AG10803 (cell line): ENCODE data around the gene KAZALD1.

Experiments used
- DNase-seq: peaks from one replicate; pipeline ENCODE4 v3.0.0; 2010; ENCODE audit warnings: low read depth
- H3K4me3 ChIP-seq: 2 replicates; pipeline ENCODE4 v1.5.1; 2011; ENCODE audit warnings: mild to moderate bottlenecking, low read length, control low read depth
- TF ChIP-seq, protein P1 (sequence below): conservative IDR thresholded peaks from 2 replicates; pipeline ENCODE4 v1.5.1; 2011; ENCODE audit warnings: mild to moderate bottlenecking, low read length, control low read depth, inconsistent platforms

Gene KAZALD1

DNA sequence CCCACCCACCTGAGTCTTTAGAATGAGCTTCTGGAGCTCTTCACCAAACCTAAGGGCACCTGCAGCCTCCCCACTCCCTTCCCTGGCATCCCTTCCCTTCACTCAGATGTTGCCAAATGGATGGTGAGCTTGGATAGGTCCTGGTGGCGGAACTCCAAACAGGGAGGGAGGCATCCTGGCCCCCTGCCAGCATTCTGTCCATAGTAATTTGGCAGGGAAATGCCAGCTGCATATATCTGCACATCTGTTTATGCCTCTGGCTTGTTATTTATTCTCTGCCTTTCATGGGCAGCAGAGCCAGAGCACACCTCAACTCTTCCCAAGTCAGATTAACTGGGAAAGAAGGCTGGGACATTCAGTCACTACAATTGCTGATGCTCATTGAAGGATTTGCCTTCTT lies 18.1 kb downstream of the KAZALD1 start:
- TF ChIP-seq, protein P1, sequence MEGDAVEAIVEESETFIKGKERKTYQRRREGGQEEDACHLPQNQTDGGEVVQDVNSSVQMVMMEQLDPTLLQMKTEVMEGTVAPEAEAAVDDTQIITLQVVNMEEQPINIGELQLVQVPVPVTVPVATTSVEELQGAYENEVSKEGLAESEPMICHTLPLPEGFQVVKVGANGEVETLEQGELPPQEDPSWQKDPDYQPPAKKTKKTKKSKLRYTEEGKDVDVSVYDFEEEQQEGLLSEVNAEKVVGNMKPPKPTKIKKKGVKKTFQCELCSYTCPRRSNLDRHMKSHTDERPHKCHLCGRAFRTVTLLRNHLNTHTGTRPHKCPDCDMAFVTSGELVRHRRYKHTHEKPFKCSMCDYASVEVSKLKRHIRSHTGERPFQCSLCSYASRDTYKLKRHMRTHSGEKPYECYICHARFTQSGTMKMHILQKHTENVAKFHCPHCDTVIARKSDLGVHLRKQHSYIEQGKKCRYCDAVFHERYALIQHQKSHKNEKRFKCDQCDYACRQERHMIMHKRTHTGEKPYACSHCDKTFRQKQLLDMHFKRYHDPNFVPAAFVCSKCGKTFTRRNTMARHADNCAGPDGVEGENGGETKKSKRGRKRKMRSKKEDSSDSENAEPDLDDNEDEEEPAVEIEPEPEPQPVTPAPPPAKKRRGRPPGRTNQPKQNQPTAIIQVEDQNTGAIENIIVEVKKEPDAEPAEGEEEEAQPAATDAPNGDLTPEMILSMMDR: no peak
- no peak for DNase-seq
- no peak overlapping the region for H3K4me3 ChIP-seq

DNA sequence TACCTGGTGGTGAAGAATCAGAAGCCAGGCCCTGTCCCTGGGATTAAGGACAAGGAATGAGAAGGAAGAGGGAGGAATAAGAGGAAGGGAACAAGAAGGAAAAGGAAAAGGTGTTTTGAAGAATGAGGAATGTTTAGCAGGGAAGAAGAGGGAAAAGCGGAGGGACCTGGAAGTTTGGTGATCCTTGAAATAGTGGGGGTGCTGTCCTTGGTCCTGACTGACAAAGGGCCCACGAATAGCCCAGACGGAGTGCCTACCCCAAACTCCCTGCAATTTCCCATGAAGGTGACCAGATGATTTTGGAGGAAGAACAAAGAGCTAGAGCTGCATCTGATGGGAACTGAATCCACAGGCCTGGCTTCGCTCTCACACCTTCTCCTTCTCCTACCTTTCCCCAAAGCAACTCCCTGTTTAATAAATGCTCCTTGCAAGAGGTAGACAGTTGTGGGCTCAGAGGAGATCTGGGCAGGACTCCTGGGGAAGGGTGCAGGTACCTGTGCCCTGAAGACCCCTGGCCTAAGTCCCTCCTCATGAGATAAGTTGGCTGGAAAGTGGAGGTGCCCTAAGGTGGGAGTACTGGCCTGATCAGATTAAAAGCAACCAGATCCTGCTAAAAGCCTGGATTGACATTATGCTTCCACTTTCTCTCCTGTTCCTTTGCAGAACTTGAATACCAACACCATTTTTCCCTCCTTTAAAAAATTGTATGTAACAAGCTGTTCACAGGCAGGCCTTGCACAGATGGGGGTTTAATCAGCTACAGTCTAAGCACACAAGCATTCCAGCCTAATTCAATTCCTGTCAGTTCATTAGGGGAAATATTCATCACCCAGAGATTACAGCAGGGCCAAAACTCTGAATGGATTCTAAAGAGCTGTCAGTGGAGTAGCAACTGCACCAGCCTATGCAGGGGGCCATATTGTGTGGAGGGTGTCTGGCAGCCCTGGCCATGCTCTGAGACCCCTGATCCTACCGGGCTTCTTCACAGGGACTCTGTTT lies 19.4 kb downstream of the KAZALD1 start:
- no peak for DNase-seq
- TF ChIP-seq, protein P1: no peak

DNA sequence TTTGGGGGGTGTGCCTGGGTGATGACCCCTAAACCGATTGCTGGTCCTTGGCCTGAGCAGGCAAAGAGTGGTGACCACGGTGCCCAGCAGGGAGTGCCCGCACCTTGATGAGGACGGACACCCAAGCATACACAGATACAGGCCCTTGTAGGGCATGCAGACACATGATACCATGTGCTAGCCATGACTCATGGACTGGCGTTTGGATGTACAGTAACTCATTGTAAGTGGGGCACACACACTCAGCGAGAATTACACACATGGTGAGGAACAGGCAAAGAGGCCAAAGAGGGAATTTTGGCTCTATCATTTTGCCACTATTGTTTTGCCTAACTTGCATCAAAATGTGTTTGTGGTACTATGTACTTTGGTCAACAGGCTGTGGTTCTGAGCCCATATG lies 24.1 kb downstream of the KAZALD1 start:
- no peak overlapping the region for H3K4me3 ChIP-seq
- TF ChIP-seq, protein P1: no peak
- DNase-seq: no peak

More for the DNA sequence above, 19.4 kb downstream of the KAZALD1 start:
- H3K4me3 ChIP-seq: no peak overlapping the region

DNA sequence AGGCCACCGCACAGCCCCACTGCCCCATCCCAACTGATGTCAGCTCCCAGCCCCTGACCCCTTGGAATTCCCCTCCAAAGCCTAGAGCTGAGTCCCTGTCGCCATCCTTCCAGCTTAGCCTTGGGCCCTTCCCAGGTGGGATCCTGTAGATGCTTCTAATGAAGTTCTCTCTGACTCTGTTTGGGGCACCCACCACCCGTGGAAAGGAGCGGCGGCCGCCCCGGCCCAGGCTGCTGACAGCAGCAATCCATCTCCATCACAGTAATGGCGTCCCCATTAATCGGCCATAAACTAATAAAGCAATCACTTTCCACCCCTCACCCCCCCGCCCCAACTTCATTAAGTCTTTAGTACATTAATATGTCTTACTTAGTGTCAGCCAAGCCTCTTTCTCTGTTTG lies 25.6 kb downstream of the KAZALD1 start:
- TF ChIP-seq, protein P1: no peak
- no peak for DNase-seq
- no peak overlapping the region for H3K4me3 ChIP-seq

DNA sequence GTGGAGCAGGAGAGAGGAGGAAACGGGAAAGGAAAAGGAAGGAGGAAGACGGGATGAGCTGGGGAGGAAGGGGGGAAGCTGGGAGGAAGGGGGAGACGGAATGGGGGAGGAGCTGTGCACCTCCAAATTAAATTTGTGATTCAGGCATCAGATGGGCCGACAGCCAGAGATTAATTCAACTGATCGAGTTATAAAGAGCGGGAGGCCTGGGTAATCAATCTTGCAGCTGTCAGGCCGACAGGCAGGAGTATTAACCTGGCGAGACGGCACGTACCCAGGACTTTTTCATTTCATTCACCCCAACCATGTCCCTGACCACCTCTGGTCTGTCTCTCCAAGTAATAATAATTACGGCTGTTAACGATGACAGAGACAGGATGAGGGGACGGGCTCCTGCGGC lies 26.2 kb downstream of the KAZALD1 start:
- no peak overlapping the region for H3K4me3 ChIP-seq
- TF ChIP-seq, protein P1: no peak
- no peak for DNase-seq

DNA sequence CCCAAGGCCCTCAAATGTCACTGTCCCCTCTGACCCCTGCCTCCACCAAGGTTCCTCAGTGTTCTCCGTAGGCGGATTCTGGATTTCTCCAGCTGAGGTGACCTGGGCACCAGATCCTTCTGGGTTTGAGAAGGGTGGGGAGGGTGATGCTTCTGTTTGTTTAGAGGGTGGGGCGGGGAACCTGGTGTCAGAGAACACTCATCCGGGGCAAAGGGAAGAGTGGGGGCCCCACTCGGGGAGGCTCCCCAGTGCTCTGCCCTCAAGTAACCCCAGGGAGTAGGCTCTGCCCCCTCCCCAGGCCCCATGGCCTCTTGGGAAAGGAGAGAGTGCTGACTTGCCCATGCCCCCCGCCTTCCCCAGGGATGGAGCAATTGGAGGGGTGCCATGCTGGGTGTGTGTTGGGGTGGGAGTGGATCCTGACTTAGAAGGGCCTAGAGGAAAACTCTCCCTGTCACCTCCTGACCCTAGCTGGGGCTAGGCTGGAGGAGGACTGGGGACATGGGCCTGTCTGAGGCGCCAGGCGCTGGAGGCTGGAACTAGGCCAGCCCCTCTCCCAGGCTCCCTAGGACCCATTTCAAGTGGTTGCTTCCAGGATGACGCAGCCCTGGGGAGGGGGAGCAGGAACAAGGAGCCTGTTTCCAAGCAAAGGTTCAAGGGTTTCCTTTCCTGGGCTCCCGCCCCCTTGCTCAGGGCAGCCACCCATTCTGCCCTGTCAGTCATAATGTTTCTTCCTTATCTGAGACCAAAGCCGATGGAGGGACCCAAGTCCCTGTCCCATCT lies 27.9 kb downstream of the KAZALD1 start:
- DNase-seq: no peak
- TF ChIP-seq, protein P1: no peak
- H3K4me3 ChIP-seq: no peak overlapping the region
